ENCODE results near the gene CRISPLD2. TPM values are rescaled to one million over a fixed set of nuclear protein-coding genes. Genes with fewer than 3 reads are reported as not detected.

Gene CRISPLD2
- total and polyA plus RNA-seq, 9 of the 15 experiments (the other 6 are each of a cell fraction or from before 2014, with no cell fraction given), result 0.03 to 0.24 (median 0.04) TPM; not detected in 4

- no peak for TF ChIP-seq BCLAF1 (IDR thresholded peaks at IDR 0.05; ENCODE audit: borderline replicate concordance in 1 of 2, control insufficient read depth in 1 of 2, low read depth in 2 of 2, low read length in 1 of 2)
- TF ChIP-seq PRMT5 (CRISPR knock-in tag; IDR thresholded peaks at IDR 0.05), result no peak
- TF ChIP-seq MLX (CRISPR knock-in tag; conservative IDR thresholded peaks at IDR 0.05), result no peak
- no peak for TF ChIP-seq BHLHE40 (IDR thresholded peaks at IDR 0.05; ENCODE audit: low read length)
- TF ChIP-seq ZBTB17 (CRISPR knock-in tag; IDR thresholded peaks at IDR 0.05), result no peak
- no peak for TF ChIP-seq CBX5 (IDR thresholded peaks at IDR 0.05; ENCODE audit: borderline replicate concordance, low read depth)
- no peak for TF ChIP-seq ZBTB1 (CRISPR knock-in tag; IDR thresholded peaks at IDR 0.05; ENCODE audit: borderline replicate concordance, low read depth)
- no peak for TF ChIP-seq TCF7L2 (IDR thresholded peaks at IDR 0.05; ENCODE audit: low read depth, low read length)
- TF ChIP-seq ZNF175 (CRISPR knock-in tag; IDR thresholded peaks at IDR 0.05; ENCODE audit: low read depth), result no peak
- peak; percentile 42 for TF ChIP-seq TFE3 (CRISPR knock-in tag; IDR thresholded peaks at IDR 0.05)
- TF ChIP-seq CBX2 (IDR thresholded peaks at IDR 0.05; ENCODE audit: insufficient read depth, low read length, poor library complexity, severe bottlenecking), result no peak
- peak; percentile 68 for TF ChIP-seq PKNOX1 (IDR thresholded peaks at IDR 0.05)
- no peak for TF ChIP-seq SFPQ (IDR thresholded peaks at IDR 0.05; ENCODE audit: low read depth, low read length)
- no peak for TF ChIP-seq IFI16 (CRISPR knock-in tag; IDR thresholded peaks at IDR 0.05)
- TF ChIP-seq HBP1 (CRISPR knock-in tag; IDR thresholded peaks at IDR 0.05), result no peak
- TF ChIP-seq ZNF696 (CRISPR knock-in tag; conservative IDR thresholded peaks at IDR 0.05), result no peak
- no peak for TF ChIP-seq POLR2B (IDR thresholded peaks at IDR 0.05; ENCODE audit: low read depth, partially characterized antibody)
- no peak for TF ChIP-seq ZNF695 (CRISPR knock-in tag; IDR thresholded peaks at IDR 0.05)
Measured at GRCh38 chr16:84957792-84958191, 138.0 kb downstream of the CRISPLD2 start (continued).
